Neural cell (in vitro differentiated cells): ENCODE results near the gene OR4K5. TPM values are rescaled to one million over a fixed set of nuclear protein-coding genes. Genes with fewer than 3 reads are reported as not detected.

Experiments used
- H2AFZ ChIP-seq: fragments of 200-600, 300-800 bp; sonication (generic), shearing (Covaris generic); 2 replicates; pipeline ENCODE4 v1.6.0; 2014; ENCODE audit warnings: low read depth, mild to moderate bottlenecking, antibody characterized with exemption, low read length, moderate library complexity
- H3F3A ChIP-seq: fragments of 200-600 bp; shearing (Covaris generic); 2 replicates; pipeline ENCODE4 v1.6.1; 2016; ENCODE audit warnings: mild to moderate bottlenecking, moderate library complexity, mixed read lengths, antibody characterized with exemption, low read length; ENCODE audit not compliant: insufficient read depth, poor library complexity, severe bottlenecking
- H3K27ac ChIP-seq: fragments of 200-600, 300-800 bp; sonication (generic), shearing (Covaris generic); 2 replicates; pipeline ENCODE4 v1.5.1; 2014; ENCODE audit warnings: mild to moderate bottlenecking, low read length, moderate library complexity
- H3K27me3 ChIP-seq: fragments of 300-800, 200-600 bp; sonication (generic), shearing (Covaris generic); 2 replicates; pipeline ENCODE4 v1.6.0; 2014; ENCODE audit warnings: mild to moderate bottlenecking, low read depth, low read length, moderate library complexity; ENCODE audit not compliant: insufficient read depth
- H3K36me3 ChIP-seq: fragments of 300-800, 200-600 bp; sonication (generic), shearing (Covaris generic); 2 replicates; pipeline ENCODE4 v1.5.1; 2014; ENCODE audit warnings: mild to moderate bottlenecking, antibody characterized with exemption, low read length, moderate library complexity; ENCODE audit not compliant: insufficient read depth
- H3K4me2 ChIP-seq: fragments of 300-800, 200-600 bp; sonication (generic), shearing (Covaris generic); 2 replicates; pipeline ENCODE4 v1.6.0; 2014; ENCODE audit warnings: mild to moderate bottlenecking, low read length
- H3K4me3 ChIP-seq: fragments of 300-800, 200-600 bp; sonication (generic), shearing (Covaris generic); 2 replicates; pipeline ENCODE4 v1.5.1; 2014; ENCODE audit warnings: mild to moderate bottlenecking, low read length, moderate library complexity
- H3K79me2 ChIP-seq: fragments of 200-600 bp; shearing (Covaris generic); replicated peaks from 2 replicates; pipeline ENCODE4 v1.6.0; 2014; ENCODE audit warnings: mild to moderate bottlenecking, low read length, moderate library complexity; ENCODE audit not compliant: insufficient read depth
- H3K9ac ChIP-seq: fragments of 300-800, 200-600 bp; sonication (generic), shearing (Covaris generic); 2 replicates; pipeline ENCODE4 v1.6.1; 2016; ENCODE audit warnings: mild to moderate bottlenecking, low read length, mixed read lengths
- H3K9me2 ChIP-seq: fragments of 200-600 bp; shearing (Covaris generic); 2 replicates; pipeline ENCODE4 v1.6.1; 2016; ENCODE audit warnings: mild to moderate bottlenecking, low read length, mixed read lengths; ENCODE audit not compliant: insufficient read depth
- H3K9me3 ChIP-seq: fragments of 200-600, 300-800 bp; sonication (generic), shearing (Covaris generic); 2 replicates; pipeline ENCODE4 v1.6.1; 2016; ENCODE audit warnings: mild to moderate bottlenecking, mixed run types, low read length, moderate library complexity, mixed read lengths
- H4K20me1 ChIP-seq: fragments of 200-600 bp; shearing (Covaris generic); 2 replicates; pipeline ENCODE4 v1.6.1; 2016; ENCODE audit warnings: mild to moderate bottlenecking, mixed run types; ENCODE audit not compliant: insufficient read depth
- CTCF ChIP-seq: fragments of 450-650 bp; IDR thresholded peaks from 2 replicates; pipeline ENCODE4 v1.5.1; 2014; ENCODE audit warnings: antibody characterized with exemption, mild to moderate bottlenecking, moderate library complexity; ENCODE audit not compliant: poor library complexity, severe bottlenecking
- EP300 ChIP-seq: fragments of 450-650 bp; conservative IDR thresholded peaks from 2 replicates; pipeline ENCODE4 v1.6.1; 2014; ENCODE audit warnings: antibody characterized with exemption, mild to moderate bottlenecking, moderate library complexity; ENCODE audit not compliant: poor library complexity, severe bottlenecking
- EZH2 ChIP-seq: fragments of 200-600, 300-800 bp; shearing (Covaris generic), sonication (generic); IDR thresholded peaks from 2 replicates; pipeline ENCODE4 v1.6.1; 2014; ENCODE audit warnings: antibody characterized with exemption, low read length, borderline replicate concordance, mild to moderate bottlenecking; ENCODE audit not compliant: insufficient read depth, poor library complexity, severe bottlenecking
- MXI1 ChIP-seq: fragments of 450-650 bp; conservative IDR thresholded peaks from 2 replicates; pipeline ENCODE4 v1.6.1; 2014; ENCODE audit warnings: antibody characterized with exemption, mild to moderate bottlenecking; ENCODE audit not compliant: poor library complexity, severe bottlenecking
- POLR2AphosphoS5 ChIP-seq: IDR thresholded peaks from 2 replicates; pipeline ENCODE4 v1.6.1; 2012
- RAD21 ChIP-seq: fragments of 450-650 bp; conservative IDR thresholded peaks from 2 replicates; pipeline ENCODE4 v1.6.1; 2014; ENCODE audit warnings: antibody characterized with exemption, mild to moderate bottlenecking, moderate library complexity
- SMC3 ChIP-seq: fragments of 450-650 bp; conservative IDR thresholded peaks from 2 replicates; pipeline ENCODE4 v1.6.1; 2014; ENCODE audit warnings: antibody characterized with exemption, mild to moderate bottlenecking, moderate library complexity; ENCODE audit not compliant: poor library complexity
- TAF1 ChIP-seq: IDR thresholded peaks from 2 replicates; pipeline ENCODE4 v1.6.1; 2012; ENCODE audit warnings: low read depth
- polyA minus RNA-seq: library from RNA; depleted of rRNA, polyadenylated mRNA; stranded (reverse); fragments of >200 nt; gene quantifications from 2 replicates; pipeline ENCODE4 v1.2.3, GENCODE V29; 2014
- polyA plus RNA-seq: library from polyadenylated mRNA; depleted of rRNA; stranded (reverse); fragments of >200 nt; gene quantifications from 2 replicates; pipeline ENCODE4 v1.2.3, GENCODE V29; 2014
- TF ChIP-seq, protein P1 (sequence below): IDR thresholded peaks from 2 replicates; pipeline ENCODE4 v1.6.1; 2012; ENCODE audit warnings: borderline replicate concordance

OR4K5 gene
- not detected in 2 replicates for polyA plus RNA-seq
- polyA minus RNA-seq, result not detected in 2 replicates

DNA sequence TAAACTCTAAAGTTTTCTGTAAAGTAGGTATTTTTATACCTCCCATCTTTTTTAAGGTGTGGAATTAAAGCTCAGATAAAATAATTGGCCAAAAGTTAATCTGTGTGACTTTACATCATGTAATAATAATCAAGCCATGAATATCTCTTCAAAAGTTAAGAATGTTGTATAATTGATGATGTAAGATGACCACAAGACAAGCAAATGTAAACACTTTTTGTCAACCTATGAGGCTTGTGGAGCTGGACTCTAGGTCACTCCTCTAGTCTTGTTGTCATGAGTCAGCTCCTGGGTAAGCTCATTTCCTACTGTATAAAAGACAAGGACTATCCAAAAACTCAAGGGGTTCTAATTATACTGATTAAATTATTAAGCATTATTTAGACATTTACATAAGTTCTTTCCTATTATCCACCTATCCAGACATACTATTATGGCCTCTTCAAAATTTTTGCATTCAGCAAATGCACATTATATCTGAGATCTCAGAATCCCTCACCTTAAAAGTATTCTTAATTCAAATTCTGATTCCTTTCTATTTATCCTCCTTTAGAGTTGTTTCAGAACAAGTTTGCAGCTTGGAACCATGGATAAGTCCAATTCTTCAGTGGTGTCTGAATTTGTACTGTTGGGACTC lies at the start of gene OR4K5:
Gene OR4K5, plus strand, starts transcription at position 587 of the 637 bp plus-strand sequence. Its CDS starts 0 bp downstream, at position 587.
- no peaks in the 10 kb centered on the region for H3K9me2 ChIP-seq
- H3K36me3 ChIP-seq, result no peaks in the 10 kb centered on the region
- no peaks in the 10 kb centered on the region for H3K9me3 ChIP-seq
- TF ChIP-seq EP300 (no peak), MXI1 (no peak), TAF1 (no peak), POLR2AphosphoS5 (no peak), SMC3 (no peak), EZH2 (no peak), CTCF (no peak), RAD21 (no peak)
- TF ChIP-seq, protein P1, sequence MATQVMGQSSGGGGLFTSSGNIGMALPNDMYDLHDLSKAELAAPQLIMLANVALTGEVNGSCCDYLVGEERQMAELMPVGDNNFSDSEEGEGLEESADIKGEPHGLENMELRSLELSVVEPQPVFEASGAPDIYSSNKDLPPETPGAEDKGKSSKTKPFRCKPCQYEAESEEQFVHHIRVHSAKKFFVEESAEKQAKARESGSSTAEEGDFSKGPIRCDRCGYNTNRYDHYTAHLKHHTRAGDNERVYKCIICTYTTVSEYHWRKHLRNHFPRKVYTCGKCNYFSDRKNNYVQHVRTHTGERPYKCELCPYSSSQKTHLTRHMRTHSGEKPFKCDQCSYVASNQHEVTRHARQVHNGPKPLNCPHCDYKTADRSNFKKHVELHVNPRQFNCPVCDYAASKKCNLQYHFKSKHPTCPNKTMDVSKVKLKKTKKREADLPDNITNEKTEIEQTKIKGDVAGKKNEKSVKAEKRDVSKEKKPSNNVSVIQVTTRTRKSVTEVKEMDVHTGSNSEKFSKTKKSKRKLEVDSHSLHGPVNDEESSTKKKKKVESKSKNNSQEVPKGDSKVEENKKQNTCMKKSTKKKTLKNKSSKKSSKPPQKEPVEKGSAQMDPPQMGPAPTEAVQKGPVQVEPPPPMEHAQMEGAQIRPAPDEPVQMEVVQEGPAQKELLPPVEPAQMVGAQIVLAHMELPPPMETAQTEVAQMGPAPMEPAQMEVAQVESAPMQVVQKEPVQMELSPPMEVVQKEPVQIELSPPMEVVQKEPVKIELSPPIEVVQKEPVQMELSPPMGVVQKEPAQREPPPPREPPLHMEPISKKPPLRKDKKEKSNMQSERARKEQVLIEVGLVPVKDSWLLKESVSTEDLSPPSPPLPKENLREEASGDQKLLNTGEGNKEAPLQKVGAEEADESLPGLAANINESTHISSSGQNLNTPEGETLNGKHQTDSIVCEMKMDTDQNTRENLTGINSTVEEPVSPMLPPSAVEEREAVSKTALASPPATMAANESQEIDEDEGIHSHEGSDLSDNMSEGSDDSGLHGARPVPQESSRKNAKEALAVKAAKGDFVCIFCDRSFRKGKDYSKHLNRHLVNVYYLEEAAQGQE, result no peak
- no peak within 1 kb of the TSS for H3K27ac ChIP-seq
- H3K79me2 ChIP-seq, result no peaks in the 10 kb centered on the region
- no peak within 1 kb of the TSS for H3K4me3 ChIP-seq
- no peaks in the 10 kb centered on the region for H4K20me1 ChIP-seq
- no peaks in the 10 kb centered on the region for H3K27me3 ChIP-seq
- no peak within 1 kb of the TSS for H3K9ac ChIP-seq
- H2AFZ ChIP-seq, result no peak within 1 kb of the TSS
- H3K4me2 ChIP-seq, result no peak within 1 kb of the TSS
- no peaks in the 10 kb centered on the region for H3F3A ChIP-seq

DNA sequence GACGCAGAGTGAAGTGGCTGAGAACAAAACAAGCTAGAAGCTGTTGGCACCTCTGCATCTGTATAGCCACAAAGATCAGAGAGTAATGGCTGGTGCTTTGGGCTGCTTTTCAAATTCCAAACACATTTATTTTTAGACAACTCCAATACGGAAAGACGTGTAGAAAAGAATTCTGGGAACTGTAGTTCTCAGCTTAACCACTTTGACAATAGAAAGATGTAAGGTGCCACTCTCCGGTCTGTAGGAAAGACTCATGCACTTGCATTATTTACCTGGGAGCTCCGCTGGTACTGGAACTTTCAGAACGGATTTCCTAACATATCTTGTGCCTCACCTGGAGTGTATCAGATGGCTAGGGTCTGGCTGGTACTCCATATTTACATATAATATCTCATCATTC lies 47.2 kb upstream of the OR4K5 start:
- H3K9me2 ChIP-seq, result no peaks in the 10 kb centered on the region
- no peaks in the 10 kb centered on the region for H3K27me3 ChIP-seq
- no peaks in the 10 kb centered on the region for H3K79me2 ChIP-seq
- no peak overlapping the region for H3K27ac ChIP-seq
- no peaks in the 10 kb centered on the region for H3F3A ChIP-seq
- no peak overlapping the region for H3K4me3 ChIP-seq
- H3K9me3 ChIP-seq, result no peaks in the 10 kb centered on the region
- H4K20me1 ChIP-seq, result no peaks in the 10 kb centered on the region
- no peak overlapping the region for H2AFZ ChIP-seq
- TF ChIP-seq SMC3 (no peak), TAF1 (no peak), EZH2 (no peak), MXI1 (no peak), EP300 (no peak), POLR2AphosphoS5 (no peak), CTCF (no peak), RAD21 (no peak)
- TF ChIP-seq, protein P1, result no peak
- H3K4me2 ChIP-seq, result no peak overlapping the region
- H3K36me3 ChIP-seq, result no peaks in the 10 kb centered on the region
- no peak overlapping the region for H3K9ac ChIP-seq
